ENCODE measurements around the gene GTF2A1L. TPM values are rescaled to one million over a fixed set of nuclear protein-coding genes. Genes with fewer than 3 reads are reported as not detected.

GTF2A1L gene
- total RNA-seq, 4 donors from 2014 or later, result 0.67 to 4.2 TPM; not detected in 2

GRCh38 chr2:48673581-48673980, 55.9 kb downstream of the GTF2A1L start:
- intact Hi-C loops (cut with DNase I), result no loop called here
- Histone ChIP-seq H3K36me3 (no peaks in the 10 kb centered on the region), H3K27ac (no peak overlapping the region), H3K9me3 (no peaks in the 10 kb centered on the region), H3K4me3 (replicated peaks in 1 of 3) (no peak overlapping the region), H3K27me3 (no peaks in the 10 kb centered on the region), H3K4me1 (no peaks in the 10 kb centered on the region)
- TF ChIP-seq CTCF (IDR thresholded peaks at IDR 0.05) (no peak), POLR2A (IDR thresholded peaks at IDR 0.05) (no peak)
- 90 to 92% methylated on average over 4 of the region's 4 CpGs for WGBS, 2 donors
- no peak for DNase-seq

- no peaks in the 10 kb centered on the region for H3K4me1 ChIP-seq
- TF ChIP-seq CTCF (IDR thresholded peaks at IDR 0.05), result no peak
- WGBS, 2 donors, result 83 to 93% methylated on average over 2 of the region's 2 CpGs
- intact Hi-C loops (cut with DNase I), result no loop called here
- H3K36me3 ChIP-seq, result no peaks in the 10 kb centered on the region
- no peak overlapping the region for H3K4me3 ChIP-seq (replicated peaks in 1 of 3)
- H3K27me3 ChIP-seq, result no peaks in the 10 kb centered on the region
- no peak for DNase-seq
- no peak overlapping the region for H3K27ac ChIP-seq
- H3K9me3 ChIP-seq, result no peaks in the 10 kb centered on the region
These were observed 57.3 kb downstream of the GTF2A1L start for GRCh38 chr2:48674933-48675332.

GRCh38 chr2:48677450-48677849, 59.8 kb downstream of the GTF2A1L start:
- H3K36me3 ChIP-seq, result no peaks in the 10 kb centered on the region
- no peaks in the 10 kb centered on the region for H3K4me1 ChIP-seq
- no peak overlapping the region for H3K4me3 ChIP-seq (replicated peaks in 1 of 3)
- 71 to 74% methylated on average over 2 of the region's 2 CpGs for WGBS, 2 donors
- intact Hi-C loops (cut with DNase I), result no loop called here
- TF ChIP-seq POLR2A (IDR thresholded peaks at IDR 0.05) (no peak), CTCF (IDR thresholded peaks at IDR 0.05) (no peak)
- no peak for DNase-seq
- H3K27ac ChIP-seq, result no peak overlapping the region
- H3K9me3 ChIP-seq, result no peaks in the 10 kb centered on the region
- H3K27me3 ChIP-seq, result no peaks in the 10 kb centered on the region

GRCh38 chr2:48685126-48685525, 67.5 kb downstream of the GTF2A1L start:
- no peak overlapping the region for H3K4me3 ChIP-seq (replicated peaks in 1 of 3)
- 95 to 96% methylated on average over 1 of the region's 1 CpG for WGBS, 2 donors
- H3K27ac ChIP-seq, result no peak overlapping the region
- H3K9me3 ChIP-seq, result no peaks in the 10 kb centered on the region
- no peak for DNase-seq
- H3K4me1 ChIP-seq, result no peaks in the 10 kb centered on the region
- TF ChIP-seq POLR2A (IDR thresholded peaks at IDR 0.05) (no peak), CTCF (IDR thresholded peaks at IDR 0.05) (no peak)
- intact Hi-C loops (cut with DNase I), result no loop called here
- H3K27me3 ChIP-seq, result no peaks in the 10 kb centered on the region
- no peaks in the 10 kb centered on the region for H3K36me3 ChIP-seq

GRCh38 chr2:48691935-48692691, 74.5 kb downstream of the GTF2A1L start:
- intact Hi-C loops (cut with DNase I), result no loop called here
- peaks cover 3 to 7% of the 10 kb centered on the region in 2 donors for H3K4me1 ChIP-seq
- WGBS, 2 donors, result 84 to 88% methylated on average over 3 of the region's 3 CpGs
- DNase-seq, result no peak
- H3K27ac ChIP-seq, result no peak overlapping the region
- H3K36me3 ChIP-seq, result no peaks in the 10 kb centered on the region
- no peak overlapping the region for H3K4me3 ChIP-seq (replicated peaks in 1 of 3)
- TF ChIP-seq POLR2A (IDR thresholded peaks at IDR 0.05) (no peak), CTCF (IDR thresholded peaks at IDR 0.05) (no peak)
- H3K9me3 ChIP-seq, result no peaks in the 10 kb centered on the region
- no peaks in the 10 kb centered on the region for H3K27me3 ChIP-seq

All from thyroid gland (tissue), 4 donors.